Neuron (in vitro differentiated cells): ENCODE measurements around the gene TBC1D5.

Experiments used
- H2AFZ ChIP-seq: one replicate; pipeline ENCODE4 v1.6.1; 2013; ENCODE audit warnings: low read depth, mild to moderate bottlenecking, inconsistent platforms, low read length, moderate library complexity
- H3K27me3 ChIP-seq: one replicate; pipeline ENCODE4 v1.6.1; 2013; ENCODE audit warnings: low read length; ENCODE audit not compliant: insufficient read depth
- H3K36me3 ChIP-seq: one replicate; pipeline ENCODE4 v1.6.1; 2013; ENCODE audit warnings: low read length; ENCODE audit not compliant: insufficient read depth
- H3K4me1 ChIP-seq: one replicate; pipeline ENCODE4 v1.6.1; 2013; ENCODE audit warnings: low read length; ENCODE audit not compliant: insufficient read depth
- H3K4me3 ChIP-seq: 2 replicates; pipeline ENCODE4 v1.5.1; 2013; ENCODE audit warnings: mild to moderate bottlenecking, low read length, moderate library complexity
- H3K9me3 ChIP-seq: one replicate; pipeline ENCODE4 v1.6.1; 2013; ENCODE audit warnings: low read length

The TBC1D5 gene

DNA sequence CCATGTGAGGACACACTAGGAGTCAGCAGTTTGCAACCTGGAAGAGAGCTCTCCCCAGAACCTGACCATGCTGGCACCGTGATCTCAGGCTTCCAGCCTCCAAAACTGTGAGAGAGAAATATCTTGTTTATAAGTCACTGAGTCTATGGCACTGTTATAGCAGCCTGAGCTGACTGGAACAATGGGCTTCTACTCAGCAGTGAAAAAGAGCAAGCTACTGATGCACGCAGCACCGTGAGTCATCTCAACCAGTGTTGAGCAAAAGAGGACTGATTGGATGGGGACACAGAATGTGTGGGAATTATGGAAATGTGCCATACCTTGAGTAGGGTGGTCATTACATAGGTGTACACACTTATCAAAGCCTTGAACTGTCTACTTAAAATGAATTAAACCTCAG, 627.2 kb downstream of the TBC1D5 start:
- Histone ChIP-seq H3K36me3 (no peaks in the 10 kb centered on the region), H3K27me3 (no peaks in the 10 kb centered on the region), H3K4me3 (no peak overlapping the region), H3K9me3 (no peaks in the 10 kb centered on the region), H2AFZ (no peak overlapping the region), H3K4me1 (no peaks in the 10 kb centered on the region)

DNA sequence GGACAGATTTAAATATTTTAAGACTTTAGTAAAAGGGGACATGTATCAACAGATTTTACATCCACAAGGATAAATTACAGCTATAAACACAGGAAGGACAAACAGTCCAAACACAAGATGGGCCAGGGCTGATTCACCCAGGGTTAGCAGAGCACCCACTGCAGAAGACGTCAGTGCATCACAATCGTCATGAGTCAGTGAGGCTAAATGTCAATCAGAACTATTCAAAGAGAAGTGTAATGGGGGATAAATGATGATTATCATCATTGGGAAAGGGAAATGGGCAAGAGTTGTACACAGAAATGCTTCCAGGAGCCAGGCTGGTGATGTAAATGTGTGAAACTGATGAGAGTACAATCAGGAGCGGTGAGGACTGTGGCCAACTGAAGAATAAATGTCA, 630.8 kb downstream of the TBC1D5 start:
- Histone ChIP-seq H2AFZ (no peak overlapping the region), H3K27me3 (no peaks in the 10 kb centered on the region), H3K4me1 (no peaks in the 10 kb centered on the region), H3K36me3 (no peaks in the 10 kb centered on the region), H3K9me3 (no peaks in the 10 kb centered on the region), H3K4me3 (no peak overlapping the region)

DNA sequence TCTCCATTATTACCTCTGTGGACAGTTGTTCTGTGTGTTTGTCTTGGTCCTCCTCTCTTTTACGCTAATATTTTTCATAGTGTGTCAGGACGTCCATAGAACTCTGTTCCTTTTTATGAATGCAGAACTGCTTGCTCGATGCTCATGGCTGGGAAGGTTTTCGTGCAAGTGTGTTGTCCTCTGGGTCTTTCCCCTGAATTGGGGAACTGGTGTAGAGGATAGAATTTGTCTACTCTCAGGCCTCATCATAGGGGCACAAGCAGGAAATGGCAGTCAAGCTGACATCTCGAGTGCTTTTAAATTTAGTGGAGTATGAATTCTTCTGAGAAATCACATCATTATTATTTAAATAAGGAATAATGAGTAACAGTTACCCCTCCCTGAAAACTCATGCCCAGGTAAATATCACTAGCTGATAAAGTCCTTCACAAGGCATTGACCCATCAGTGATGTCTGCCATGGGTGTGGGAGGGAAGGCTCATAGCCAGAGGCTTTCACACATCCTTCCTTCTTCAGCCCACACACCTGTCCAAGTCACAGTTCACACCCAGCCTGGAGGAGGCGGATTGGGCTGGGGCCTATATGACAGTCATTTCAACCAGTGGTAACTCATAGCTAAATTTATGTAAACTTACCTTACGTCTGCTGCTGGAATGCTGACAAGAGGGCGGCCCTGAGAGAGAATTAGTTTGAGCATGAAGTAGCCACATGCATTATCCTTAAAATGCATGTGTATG, 631.6 kb downstream of the TBC1D5 start:
- no peak overlapping the region for H3K4me3 ChIP-seq
- H3K27me3 ChIP-seq = no peaks in the 10 kb centered on the region
- H2AFZ ChIP-seq = no peak overlapping the region
- no peaks in the 10 kb centered on the region for H3K4me1 ChIP-seq
- H3K9me3 ChIP-seq = no peaks in the 10 kb centered on the region
- H3K36me3 ChIP-seq = no peaks in the 10 kb centered on the region
